ENCODE results near the gene BICD1.

The BICD1 gene

GRCh38 chr12:32285021-32285420 lies 178.4 kb downstream of the BICD1 start:
- no peaks in the 10 kb centered on the region for H3K27me3 ChIP-seq (ENCODE audit: insufficient read depth, poor library complexity, severe bottlenecking)
- no peak for DNase-seq (ENCODE audit: low read depth in 1 of 2, low spot score in 1 of 2)
- TF ChIP-seq GABPA (IDR thresholded peaks at IDR 0.05; ENCODE audit: low read depth) (no peak), CTCF (IDR thresholded peaks at IDR 0.05; ENCODE audit: insufficient read depth, low read length) (no peak), SPI1 (IDR thresholded peaks at IDR 0.05; ENCODE audit: borderline replicate concordance, low read depth) (no peak), REST (IDR thresholded peaks at IDR 0.05; ENCODE audit: insufficient replicate concordance, low read depth) (no peak), POLR2AphosphoS5 (IDR thresholded peaks at IDR 0.05; ENCODE audit: low read depth) (no peak)
- H3K4me3 ChIP-seq (replicated peaks; ENCODE audit: insufficient read depth, low read length), result no peak overlapping the region
- no peak overlapping the region for H3K27ac ChIP-seq (replicated peaks)

GRCh38 chr12:32285489-32285888 lies 178.8 kb downstream of the BICD1 start:
- H3K27ac ChIP-seq (replicated peaks), result no peak overlapping the region
- H3K4me3 ChIP-seq (replicated peaks; ENCODE audit: insufficient read depth, low read length), result no peak overlapping the region
- DNase-seq (ENCODE audit: low read depth in 1 of 2, low spot score in 1 of 2), result no peak
- TF ChIP-seq GABPA (IDR thresholded peaks at IDR 0.05; ENCODE audit: low read depth) (no peak), CTCF (IDR thresholded peaks at IDR 0.05; ENCODE audit: insufficient read depth, low read length) (no peak), POLR2AphosphoS5 (IDR thresholded peaks at IDR 0.05; ENCODE audit: low read depth) (no peak), SPI1 (IDR thresholded peaks at IDR 0.05; ENCODE audit: borderline replicate concordance, low read depth) (no peak), REST (IDR thresholded peaks at IDR 0.05; ENCODE audit: insufficient replicate concordance, low read depth) (no peak)
- H3K27me3 ChIP-seq (ENCODE audit: insufficient read depth, poor library complexity, severe bottlenecking), result no peaks in the 10 kb centered on the region

- no peak overlapping the region for H3K4me3 ChIP-seq (replicated peaks; ENCODE audit: insufficient read depth, low read length)
- no peaks in the 10 kb centered on the region for H3K27me3 ChIP-seq (ENCODE audit: insufficient read depth, poor library complexity, severe bottlenecking)
- no peak overlapping the region for H3K27ac ChIP-seq (replicated peaks)
- no peak for TF ChIP-seq GABPA (IDR thresholded peaks at IDR 0.05; ENCODE audit: low read depth)
- no peak for TF ChIP-seq POLR2AphosphoS5 (IDR thresholded peaks at IDR 0.05; ENCODE audit: low read depth)
- TF ChIP-seq CTCF (IDR thresholded peaks at IDR 0.05; ENCODE audit: insufficient read depth, low read length), result no peak
- no peak for TF ChIP-seq REST (IDR thresholded peaks at IDR 0.05; ENCODE audit: insufficient replicate concordance, low read depth)
- TF ChIP-seq SPI1 (IDR thresholded peaks at IDR 0.05; ENCODE audit: borderline replicate concordance, low read depth), result no peak
- no peak for DNase-seq (ENCODE audit: low read depth in 1 of 2, low spot score in 1 of 2)
Measured at GRCh38 chr12:32290411-32290810, 183.8 kb downstream of the BICD1 start.

All from HL-60 (cell line).